Mesenteric fat pad (tissue), 1 donor: ENCODE data around the gene JMJD6. TPM values are rescaled to one million over a fixed set of nuclear protein-coding genes. Genes with fewer than 3 reads are reported as not detected.
"Not testable (repeated sequence)": the region's sequence is repeated elsewhere in the genome, so short reads cannot be mapped to it uniquely, and the experiment has no call there.

Source experiments
- DNase-seq: peaks from one replicate; pipeline ENCODE4 v3.0.0-alpha.2; 2020; ENCODE audit warnings: low spot score
- total RNA-seq: library from RNA; stranded (reverse); fragmentation: NEBNext Ultra II Directional; extraction: Animal tissue kit (Norgen Biotek cat#: 25700); gene quantifications from one replicate; pipeline ENCODE4 v1.2.1, GENCODE V29; 2021
- donor health status: DM: yes; HTN: yes; CAD: no.

JMJD6 gene
- total RNA-seq, 1 donor from 2014 or later: 55.3 TPM

- DNase-seq: peak; percentile 87
Measured at GRCh38 chr17:76718516-76718915, 7.9 kb downstream of the JMJD6 start.

GRCh38 chr17:76716839-76717215, 9.6 kb downstream of the JMJD6 start:
- peak; percentile 20 for DNase-seq

- peak; percentile 65 for DNase-seq
Measured at GRCh38 chr17:76716146-76716838, 10.1 kb downstream of the JMJD6 start.

GRCh38 chr17:76715496-76715830, 10.9 kb downstream of the JMJD6 start:
- DNase-seq: no peak

GRCh38 chr17:76714822-76715495, 11.4 kb downstream of the JMJD6 start:
- no peak for DNase-seq

GRCh38 chr17:76714336-76714735, 12.1 kb downstream of the JMJD6 start:
- DNase-seq: no peak

GRCh38 chr17:76713765-76714164, 12.6 kb downstream of the JMJD6 start:
- no peak for DNase-seq

- not testable (repeated sequence) for DNase-seq
Measured at GRCh38 chr17:76712321-76712720, 14.1 kb downstream of the JMJD6 start.

- DNase-seq: no peak
Measured at GRCh38 chr17:76710863-76711611, 15.4 kb downstream of the JMJD6 start, which contains the start of gene MXRA7. TSS of gene MXRA7 (minus strand) at chr17:76710965. CDS start at chr17:76710946, 19 bp downstream.

GRCh38 chr17:76709951-76710862, 16.2 kb downstream of the JMJD6 start:
- not testable (repeated sequence) for DNase-seq

- DNase-seq: no peak
Measured at GRCh38 chr17:76709077-76709950, 17.1 kb downstream of the JMJD6 start.

- no peak for DNase-seq
Measured at GRCh38 chr17:76707985-76708807, 18.2 kb downstream of the JMJD6 start.

GRCh38 chr17:76706817-76707216, 19.6 kb downstream of the JMJD6 start:
- no peak for DNase-seq

GRCh38 chr17:76704805-76705204, 21.6 kb downstream of the JMJD6 start:
- no peak for DNase-seq

- no peak for DNase-seq
Measured at GRCh38 chr17:76702941-76703637, 23.3 kb downstream of the JMJD6 start.

- no peak for DNase-seq
Measured at GRCh38 chr17:76702076-76702475, 24.3 kb downstream of the JMJD6 start.

- DNase-seq: no peak
Measured at GRCh38 chr17:76701471-76701967, 24.9 kb downstream of the JMJD6 start.
